ENCODE data around the gene UBE3B.

- no peak for TF ChIP-seq MYC (IDR thresholded peaks at IDR 0.05; ENCODE audit: low read depth, low read length)
- TF ChIP-seq, protein P1, sequence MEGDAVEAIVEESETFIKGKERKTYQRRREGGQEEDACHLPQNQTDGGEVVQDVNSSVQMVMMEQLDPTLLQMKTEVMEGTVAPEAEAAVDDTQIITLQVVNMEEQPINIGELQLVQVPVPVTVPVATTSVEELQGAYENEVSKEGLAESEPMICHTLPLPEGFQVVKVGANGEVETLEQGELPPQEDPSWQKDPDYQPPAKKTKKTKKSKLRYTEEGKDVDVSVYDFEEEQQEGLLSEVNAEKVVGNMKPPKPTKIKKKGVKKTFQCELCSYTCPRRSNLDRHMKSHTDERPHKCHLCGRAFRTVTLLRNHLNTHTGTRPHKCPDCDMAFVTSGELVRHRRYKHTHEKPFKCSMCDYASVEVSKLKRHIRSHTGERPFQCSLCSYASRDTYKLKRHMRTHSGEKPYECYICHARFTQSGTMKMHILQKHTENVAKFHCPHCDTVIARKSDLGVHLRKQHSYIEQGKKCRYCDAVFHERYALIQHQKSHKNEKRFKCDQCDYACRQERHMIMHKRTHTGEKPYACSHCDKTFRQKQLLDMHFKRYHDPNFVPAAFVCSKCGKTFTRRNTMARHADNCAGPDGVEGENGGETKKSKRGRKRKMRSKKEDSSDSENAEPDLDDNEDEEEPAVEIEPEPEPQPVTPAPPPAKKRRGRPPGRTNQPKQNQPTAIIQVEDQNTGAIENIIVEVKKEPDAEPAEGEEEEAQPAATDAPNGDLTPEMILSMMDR (IDR thresholded peaks at IDR 0.05; ENCODE audit: low read depth, low read length): no peak
- TF ChIP-seq POLR2A (IDR thresholded peaks at IDR 0.05; ENCODE audit: extremely low read depth, insufficient read length): no peak
- TF ChIP-seq, protein P2, sequence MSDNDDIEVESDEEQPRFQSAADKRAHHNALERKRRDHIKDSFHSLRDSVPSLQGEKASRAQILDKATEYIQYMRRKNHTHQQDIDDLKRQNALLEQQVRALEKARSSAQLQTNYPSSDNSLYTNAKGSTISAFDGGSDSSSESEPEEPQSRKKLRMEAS (IDR thresholded peaks at IDR 0.05; ENCODE audit: low read depth, low read length): no peak
Observed at GRCh38 chr12:109549613-109550270, 72.3 kb downstream of the UBE3B start.

All from NB4 (cell line).